ENCODE data around the gene BCL7B. TPM values are rescaled to one million over a fixed set of nuclear protein-coding genes. Genes with fewer than 3 reads are reported as not detected.
"Not testable (repeated sequence)": the region's sequence is repeated elsewhere in the genome, so short reads cannot be mapped to it uniquely, and the experiment has no call there.

The BCL7B gene
- total RNA-seq, 5 donors from 2014 or later (not counting 1 experiment from before 2014, with no cell fraction given), result 56.3 to 106 (median 63.8) TPM

GRCh38 chr7:73504017-73504416 lies 53.5 kb downstream of the BCL7B start:
- Histone ChIP-seq H3K27ac (ENCODE audit: low read length) (no peak overlapping the region), H3K27me3 (replicated peaks in 1 of 2; ENCODE audit: control insufficient read depth in 2 of 2, extremely low read depth in 1 of 2, insufficient read depth in 2 of 2, low read length in 1 of 2) (no peaks in the 10 kb centered on the region), H3K36me3 (ENCODE audit: control insufficient read depth in 2 of 2, extremely low read depth in 1 of 2, insufficient read depth in 1 of 2, low read length in 1 of 2) (peaks cover 16 to 84% of the 10 kb centered on the region in 2 donors), H3K4me3 (ENCODE audit: control insufficient read depth in 1 of 2, extremely low read depth in 1 of 2, low read length in 1 of 2) (no peak overlapping the region), H3K4me1 (ENCODE audit: control insufficient read depth in 1 of 2, extremely low read depth in 1 of 2, insufficient read depth in 2 of 2, low read length in 2 of 2) (no peaks in the 10 kb centered on the region), H3K9me3 (no peaks in the 10 kb centered on the region)
- WGBS (ENCODE audit: insufficient coverage), result 100% methylated on average over 1 of the region's 2 CpGs
- Mint-ChIP-seq H3K27me3 (no peaks in the 10 kb centered on the region), H3K4me1 (peaks cover 6 to 19% (median 16%) of the 10 kb centered on the region in 3 donors), H3K9me3 (no peaks in the 10 kb centered on the region), H3K36me3 (peaks cover 47% of the 10 kb centered on the region), H3K4me3 (no peak overlapping the region), H3K27ac (peak overlapping the region in 1 of 2 donors; percentile 11)
- CTCF ChIA-PET, result no interaction called here
- POLR2A ChIA-PET, result interaction anchor here in 1 of 2 donors (1.6 kb wide), 1 partner anchor 19 kb away, joined by 8 read pairs; the partner anchor contains the start of gene BAZ1B
- DNase-seq (no peak), ATAC-seq (replicated peaks in 1 of 4) (no peak)

- no peak for ATAC-seq (replicated peaks in 1 of 4)
- Mint-ChIP-seq H3K4me1 (peaks cover 8 to 16% (median 16%) of the 10 kb centered on the region in 3 donors), H3K36me3 (peaks cover 49% of the 10 kb centered on the region), H3K27me3 (no peaks in the 10 kb centered on the region), H3K4me3 (no peak overlapping the region), H3K9me3 (no peaks in the 10 kb centered on the region), H3K27ac (peak overlapping the region in 1 of 2 donors; percentile 55)
- WGBS (ENCODE audit: insufficient coverage), result 100% methylated on average over 4 of the region's 5 CpGs
- Histone ChIP-seq H3K4me3 (ENCODE audit: control insufficient read depth in 1 of 2, extremely low read depth in 1 of 2, low read length in 1 of 2) (no peak overlapping the region), H3K4me1 (ENCODE audit: control insufficient read depth in 1 of 2, extremely low read depth in 1 of 2, insufficient read depth in 2 of 2, low read length in 2 of 2) (no peaks in the 10 kb centered on the region), H3K27me3 (replicated peaks in 1 of 2; ENCODE audit: control insufficient read depth in 2 of 2, extremely low read depth in 1 of 2, insufficient read depth in 2 of 2, low read length in 1 of 2) (no peaks in the 10 kb centered on the region), H3K36me3 (ENCODE audit: control insufficient read depth in 2 of 2, extremely low read depth in 1 of 2, insufficient read depth in 1 of 2, low read length in 1 of 2) (peaks cover 16 to 88% of the 10 kb centered on the region in 2 donors), H3K9me3 (no peaks in the 10 kb centered on the region), H3K27ac (ENCODE audit: low read length) (no peak overlapping the region)
- CTCF ChIA-PET, result no interaction called here
- POLR2A ChIA-PET, result no interaction called here
- no peak for DNase-seq
Measured at GRCh38 chr7:73503229-73503628, 54.3 kb downstream of the BCL7B start.

- H3K36me3 ChIP-seq (ENCODE audit: control insufficient read depth in 2 of 2, extremely low read depth in 1 of 2, insufficient read depth in 1 of 2, low read length in 1 of 2), result peaks cover 13 to 91% of the 10 kb centered on the region in 2 donors
- no peaks in the 10 kb centered on the region for H3K27me3 ChIP-seq (replicated peaks in 1 of 2; ENCODE audit: control insufficient read depth in 2 of 2, extremely low read depth in 1 of 2, insufficient read depth in 2 of 2, low read length in 1 of 2)
- H3K27me3 Mint-ChIP-seq, result no peaks in the 10 kb centered on the region
- ATAC-seq (replicated peaks in 1 of 4), result no peak
- WGBS (ENCODE audit: insufficient coverage), result 100% methylated on average over 1 of the region's 7 CpGs
- peaks cover 9 to 16% (median 14%) of the 10 kb centered on the region in 3 donors for H3K4me1 Mint-ChIP-seq
- no peaks in the 10 kb centered on the region for H3K9me3 Mint-ChIP-seq
- no peaks in the 10 kb centered on the region for H3K4me1 ChIP-seq (ENCODE audit: control insufficient read depth in 1 of 2, extremely low read depth in 1 of 2, insufficient read depth in 2 of 2, low read length in 2 of 2)
- ChIA-PET POLR2A (no interaction called here), CTCF (no interaction called here)
- no peak overlapping the region for H3K4me3 Mint-ChIP-seq
- no peak overlapping the region for H3K27ac ChIP-seq (ENCODE audit: low read length)
- peaks cover 60% of the 10 kb centered on the region for H3K36me3 Mint-ChIP-seq
- H3K4me3 ChIP-seq (ENCODE audit: control insufficient read depth in 1 of 2, extremely low read depth in 1 of 2, low read length in 1 of 2), result no peak overlapping the region
- no peak for DNase-seq
- no peaks in the 10 kb centered on the region for H3K9me3 ChIP-seq
- no peak overlapping the region for H3K27ac Mint-ChIP-seq
Measured at GRCh38 chr7:73496626-73497025, 60.9 kb downstream of the BCL7B start.

GRCh38 chr7:73495507-73495906 lies 62.0 kb downstream of the BCL7B start:
- peaks cover 9 to 16% (median 11%) of the 10 kb centered on the region in 3 donors for H3K4me1 Mint-ChIP-seq
- H3K27me3 Mint-ChIP-seq; H3K9me3 Mint-ChIP-seq; H3K4me3 Mint-ChIP-seq; H3K27ac Mint-ChIP-seq; H3K4me3 ChIP-seq (ENCODE audit: control insufficient read depth in 1 of 2, extremely low read depth in 1 of 2, low read length in 1 of 2); ATAC-seq (replicated peaks in 1 of 4); H3K4me1 ChIP-seq (ENCODE audit: control insufficient read depth in 1 of 2, extremely low read depth in 1 of 2, insufficient read depth in 2 of 2, low read length in 2 of 2); CTCF ChIA-PET; DNase-seq; POLR2A ChIA-PET; H3K27ac ChIP-seq (ENCODE audit: low read length); H3K9me3 ChIP-seq; H3K27me3 ChIP-seq (replicated peaks in 1 of 2; ENCODE audit: control insufficient read depth in 2 of 2, extremely low read depth in 1 of 2, insufficient read depth in 2 of 2, low read length in 1 of 2): not testable (repeated sequence)
- no CpG with 5 or more reads among the region's 2 CpGs for WGBS (ENCODE audit: insufficient coverage)
- peaks cover 54% of the 10 kb centered on the region for H3K36me3 Mint-ChIP-seq
- peaks cover 13 to 89% of the 10 kb centered on the region in 2 donors for H3K36me3 ChIP-seq (ENCODE audit: control insufficient read depth in 2 of 2, extremely low read depth in 1 of 2, insufficient read depth in 1 of 2, low read length in 1 of 2)

GRCh38 chr7:73489976-73490375 lies 67.5 kb downstream of the BCL7B start:
- H3K4me3 ChIP-seq (ENCODE audit: control insufficient read depth in 1 of 2, extremely low read depth in 1 of 2, low read length in 1 of 2), result no peak overlapping the region
- no peak for DNase-seq

GRCh38 chr7:73487486-73487885 lies 70.0 kb downstream of the BCL7B start:
- Histone ChIP-seq H3K36me3 (ENCODE audit: control insufficient read depth in 2 of 2, extremely low read depth in 1 of 2, insufficient read depth in 1 of 2, low read length in 1 of 2) (peaks cover 9 to 75% of the 10 kb centered on the region in 2 donors), H3K9me3 (no peaks in the 10 kb centered on the region), H3K4me1 (ENCODE audit: control insufficient read depth in 1 of 2, extremely low read depth in 1 of 2, insufficient read depth in 2 of 2, low read length in 2 of 2) (peaks cover 0 to 3% of the 10 kb centered on the region in 2 experiments), H3K27me3 (replicated peaks in 1 of 2; ENCODE audit: control insufficient read depth in 2 of 2, extremely low read depth in 1 of 2, insufficient read depth in 2 of 2, low read length in 1 of 2) (no peaks in the 10 kb centered on the region), H3K27ac (ENCODE audit: low read length) (no peak overlapping the region), H3K4me3 (ENCODE audit: control insufficient read depth in 1 of 2, extremely low read depth in 1 of 2, low read length in 1 of 2) (no peak overlapping the region)
- Mint-ChIP-seq H3K4me3 (no peak overlapping the region), H3K27ac (peak overlapping the region; percentile 8 to 28), H3K36me3 (peaks cover 38% of the 10 kb centered on the region), H3K27me3 (no peaks in the 10 kb centered on the region), H3K4me1 (peaks cover 11 to 15% (median 14%) of the 10 kb centered on the region in 3 donors), H3K9me3 (no peaks in the 10 kb centered on the region)
- ChIA-PET CTCF (interaction anchor here in 1 of 2 donors (0.9 to 1.0 kb wide), 2 partner anchors 60 to 98 kb away, joined by 3 to 6 read pairs; no protein-coding TSS in a partner anchor), POLR2A (no interaction called here)
- no peak for DNase-seq
- no peak for ATAC-seq (replicated peaks in 1 of 4)
- no CpG with 5 or more reads among the region's 1 CpG for WGBS (ENCODE audit: insufficient coverage)

More at GRCh38 chr7:73489976-73490375, 67.5 kb downstream of the BCL7B start:
- ChIA-PET CTCF (no interaction called here), POLR2A (no interaction called here)
- Mint-ChIP-seq H3K9me3 (no peaks in the 10 kb centered on the region), H3K36me3 (peaks cover 45% of the 10 kb centered on the region), H3K4me3 (no peak overlapping the region), H3K4me1 (peaks cover 7 to 17% (median 12%) of the 10 kb centered on the region in 3 donors), H3K27ac (no peak overlapping the region), H3K27me3 (no peaks in the 10 kb centered on the region)
- Histone ChIP-seq H3K4me1 (ENCODE audit: control insufficient read depth in 1 of 2, extremely low read depth in 1 of 2, insufficient read depth in 2 of 2, low read length in 2 of 2) (no peaks in the 10 kb centered on the region), H3K27ac (ENCODE audit: low read length) (no peak overlapping the region), H3K27me3 (replicated peaks in 1 of 2; ENCODE audit: control insufficient read depth in 2 of 2, extremely low read depth in 1 of 2, insufficient read depth in 2 of 2, low read length in 1 of 2) (no peaks in the 10 kb centered on the region), H3K9me3 (no peaks in the 10 kb centered on the region), H3K36me3 (ENCODE audit: control insufficient read depth in 2 of 2, extremely low read depth in 1 of 2, insufficient read depth in 1 of 2, low read length in 1 of 2) (peaks cover 2 to 77% of the 10 kb centered on the region in 2 donors)
- no peak for ATAC-seq (replicated peaks in 1 of 4)

Measured in T-cell (primary cell).